Mesenchymal stem cell (in vitro differentiated cells and primary cell): Measurements from ENCODE around the gene ERBB4.
"Not testable (repeated sequence)": the region's sequence is repeated elsewhere in the genome, so short reads cannot be mapped to it uniquely, and the experiment has no call there.

Source experiments
- DNase-seq: peaks from one replicate; pipeline ENCODE4 v3.0.0-alpha.2; 2013
- H2AFZ ChIP-seq: one replicate; pipeline ENCODE4 v1.6.1; 2013; ENCODE audit warnings: low read depth, mild to moderate bottlenecking, control low read depth, inconsistent platforms, low read length, moderate library complexity
- H2AK5ac ChIP-seq: 2 replicates; pipeline ENCODE4 v1.6.1; 2013; ENCODE audit warnings: low read length, moderate library complexity, mild to moderate bottlenecking, inconsistent platforms; ENCODE audit not compliant: severe bottlenecking
- H2BK120ac ChIP-seq: one replicate; pipeline ENCODE4 v1.6.1; 2013; ENCODE audit warnings: low read depth, mild to moderate bottlenecking, inconsistent platforms, low read length, moderate library complexity
- H2BK12ac ChIP-seq, 2 experiments: one replicate each; pipeline ENCODE4 v1.6.1; 2013; ENCODE audit warnings: inconsistent platforms in 2 of 2, low read length in 2 of 2, mild to moderate bottlenecking in 2 of 2, moderate library complexity in 2 of 2, control low read depth in 1 of 2
- H2BK15ac ChIP-seq: one replicate; pipeline ENCODE4 v1.6.1; 2013; ENCODE audit warnings: mild to moderate bottlenecking, low read depth, inconsistent platforms; ENCODE audit not compliant: poor library complexity, severe bottlenecking
- H2BK5ac ChIP-seq: 2 replicates; pipeline ENCODE4 v1.6.1; 2013; ENCODE audit warnings: low read depth, mild to moderate bottlenecking, low read length, control low read depth, inconsistent platforms; ENCODE audit not compliant: poor library complexity, severe bottlenecking
- H3K14ac ChIP-seq, 2 experiments: one replicate each; pipeline ENCODE4 v1.6.1; 2013; ENCODE audit warnings: inconsistent platforms in 2 of 2, low read length in 2 of 2, control low read depth in 1 of 2, mild to moderate bottlenecking in 1 of 2, moderate library complexity in 1 of 2
- H3K18ac ChIP-seq, 2 experiments: one replicate each; pipeline ENCODE4 v1.6.1; 2013; ENCODE audit warnings: inconsistent platforms in 2 of 2, low read length in 2 of 2, control low read depth in 1 of 2, low read depth in 1 of 2, mild to moderate bottlenecking in 1 of 2
- H3K23ac ChIP-seq, 2 experiments: one replicate each; pipeline ENCODE4 v1.6.1; 2013; ENCODE audit warnings: inconsistent platforms in 2 of 2, low read length in 2 of 2, mild to moderate bottlenecking in 2 of 2, moderate library complexity in 2 of 2, control low read depth in 1 of 2
- H3K27ac ChIP-seq: 2 replicates; pipeline ENCODE4 v1.5.1; 2013; ENCODE audit warnings: mild to moderate bottlenecking, moderate library complexity, low read length, control low read depth, inconsistent platforms; ENCODE audit not compliant: poor library complexity, severe bottlenecking
- H3K27me3 ChIP-seq, 2 experiments: 2 replicates each; pipeline versions ENCODE4 v1.6.1 to v1.7.0; 2013; ENCODE audit warnings: low read length in 2 of 2, mild to moderate bottlenecking in 2 of 2, moderate library complexity in 2 of 2, control low read depth in 1 of 2, inconsistent platforms in 1 of 2; ENCODE audit not compliant: control insufficient read depth in 1 of 2, insufficient read depth in 1 of 2
- H3K36me3 ChIP-seq, 2 experiments: 2 replicates each; pipeline versions ENCODE4 v1.6.1 to v1.7.0; 2013; ENCODE audit warnings: low read length in 2 of 2, control low read depth in 1 of 2, inconsistent platforms in 1 of 2, low read depth in 1 of 2, mild to moderate bottlenecking in 1 of 2; ENCODE audit not compliant: insufficient read depth in 2 of 2, control insufficient read depth in 1 of 2
- H3K4ac ChIP-seq, 2 experiments: one replicate each; pipeline ENCODE4 v1.6.1; 2013; ENCODE audit warnings: inconsistent platforms in 2 of 2, low read length in 2 of 2, mild to moderate bottlenecking in 2 of 2, moderate library complexity in 2 of 2, control low read depth in 1 of 2, low read depth in 1 of 2
- H3K4me1 ChIP-seq: 2 replicates; pipeline ENCODE4 v1.6.1; 2013; ENCODE audit warnings: low read depth, low read length, control low read depth; ENCODE audit not compliant: control insufficient read depth, insufficient read depth
- H3K4me2 ChIP-seq: 2 replicates; pipeline ENCODE4 v1.6.1; 2013; ENCODE audit warnings: low read length, mild to moderate bottlenecking, inconsistent platforms; ENCODE audit not compliant: poor library complexity, severe bottlenecking
- H3K4me3 ChIP-seq, 2 experiments: 2 replicates each; pipeline versions ENCODE4 v1.5.1 to v1.7.0; 2013; ENCODE audit warnings: low read length in 2 of 2, mild to moderate bottlenecking in 2 of 2, control low read depth in 1 of 2, low read depth in 1 of 2; ENCODE audit not compliant: insufficient read depth in 1 of 2
- H3K79me1 ChIP-seq: replicated peaks from 2 replicates; pipeline ENCODE4 v1.6.1; 2013; ENCODE audit warnings: mild to moderate bottlenecking, control low read depth, low read length, inconsistent platforms; ENCODE audit not compliant: poor library complexity, severe bottlenecking
- H3K9ac ChIP-seq: 2 replicates; pipeline ENCODE4 v1.7.0; 2013; ENCODE audit warnings: mild to moderate bottlenecking, low read length, moderate library complexity
- H3K9me3 ChIP-seq: 2 replicates; pipeline ENCODE4 v1.7.0; 2013; ENCODE audit warnings: mild to moderate bottlenecking, low read length; ENCODE audit not compliant: control insufficient read depth
- H4K8ac ChIP-seq: one replicate; pipeline ENCODE4 v1.6.1; 2013; ENCODE audit warnings: inconsistent platforms, mild to moderate bottlenecking, low read length, moderate library complexity
- H4K91ac ChIP-seq: one replicate; pipeline ENCODE4 v1.6.1; 2013; ENCODE audit warnings: mild to moderate bottlenecking, low read length, inconsistent platforms
- WGBS: methylation state at CpG from one replicate; pipeline ENCODE4 v1.1.7; 2013; ENCODE audit warnings: mixed read lengths; 5-methylcytosine and 5-hydroxymethylcytosine counted together

Gene ERBB4

DNA sequence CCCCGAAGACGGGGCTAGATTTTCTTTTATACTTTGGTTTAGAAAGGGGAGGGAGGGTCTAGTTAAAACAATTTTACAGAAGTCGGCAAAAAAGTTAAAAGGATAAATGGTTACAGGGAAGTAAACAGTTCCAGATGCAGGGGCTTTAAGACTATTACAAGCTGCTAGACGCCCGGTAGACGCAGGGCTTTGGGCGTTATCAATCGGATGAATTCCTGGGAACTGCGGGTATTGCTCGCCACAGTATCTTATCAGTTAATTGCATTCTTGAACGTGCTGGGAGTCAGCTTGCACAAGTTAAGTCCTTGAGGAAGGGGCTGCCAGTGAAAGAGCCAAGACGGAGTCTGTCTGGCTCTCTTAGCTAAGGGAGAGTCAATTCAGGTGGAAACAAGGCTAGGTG, 946.6 kb downstream of the ERBB4 start:
- not testable (repeated sequence) for H2BK12ac ChIP-seq, H3K18ac ChIP-seq, H2BK120ac ChIP-seq, H3K4ac ChIP-seq, H3K9ac ChIP-seq, H2AFZ ChIP-seq, H4K8ac ChIP-seq, DNase-seq, H2AK5ac ChIP-seq, H3K4me3 ChIP-seq, H2BK5ac ChIP-seq, H4K91ac ChIP-seq, H3K14ac ChIP-seq, H3K4me2 ChIP-seq, H3K27ac ChIP-seq, H2BK15ac ChIP-seq, H3K79me1 ChIP-seq, H3K4me1 ChIP-seq, H3K27me3 ChIP-seq, H3K23ac ChIP-seq, H3K36me3 ChIP-seq, H3K9me3 ChIP-seq
- 16% methylated on average over 12 of the region's 12 CpGs for WGBS

DNA sequence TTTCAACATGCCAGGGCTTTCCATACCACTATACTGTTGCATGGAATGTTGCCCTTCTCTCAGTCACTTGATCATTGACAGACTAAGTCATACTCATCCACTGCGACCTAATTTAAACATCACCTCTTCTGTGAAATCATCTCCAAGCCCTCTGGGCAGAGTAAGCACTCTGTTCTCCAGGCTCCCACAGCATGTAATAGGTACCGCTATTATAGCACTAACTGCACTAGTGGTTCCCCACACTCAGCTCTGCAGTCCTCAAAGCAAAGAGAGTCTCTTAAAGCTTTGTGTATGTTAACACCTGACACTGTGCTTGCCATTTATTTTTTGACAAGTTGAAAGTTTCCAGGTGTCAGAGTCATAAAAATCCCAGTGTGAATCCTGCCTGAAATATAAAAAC, 947.2 kb downstream of the ERBB4 start:
- no peak overlapping the region for H2AFZ ChIP-seq
- peaks cover 4% of the 10 kb centered on the region for H3K9me3 ChIP-seq
- H2AK5ac ChIP-seq = no peak overlapping the region
- H3K18ac ChIP-seq = no peak overlapping the region
- H3K36me3 ChIP-seq = no peaks in the 10 kb centered on the region
- H2BK120ac ChIP-seq = no peak overlapping the region
- DNase-seq = no peak
- no peak overlapping the region for H2BK15ac ChIP-seq
- no peak overlapping the region for H4K8ac ChIP-seq
- no peak overlapping the region for H2BK5ac ChIP-seq
- H3K27ac ChIP-seq = no peak overlapping the region
- H3K9ac ChIP-seq = no peak overlapping the region
- H3K79me1 ChIP-seq = no peaks in the 10 kb centered on the region
- no peak overlapping the region for H3K4ac ChIP-seq
- no peak overlapping the region for H3K23ac ChIP-seq
- no peaks in the 10 kb centered on the region for H3K4me1 ChIP-seq
- WGBS = 90% methylated on average over 2 of the region's 2 CpGs
- no peak overlapping the region for H2BK12ac ChIP-seq
- H4K91ac ChIP-seq = no peak overlapping the region
- no peak overlapping the region for H3K14ac ChIP-seq
- no peak overlapping the region for H3K4me2 ChIP-seq
- no peak overlapping the region for H3K4me3 ChIP-seq
- no peaks in the 10 kb centered on the region for H3K27me3 ChIP-seq

DNA sequence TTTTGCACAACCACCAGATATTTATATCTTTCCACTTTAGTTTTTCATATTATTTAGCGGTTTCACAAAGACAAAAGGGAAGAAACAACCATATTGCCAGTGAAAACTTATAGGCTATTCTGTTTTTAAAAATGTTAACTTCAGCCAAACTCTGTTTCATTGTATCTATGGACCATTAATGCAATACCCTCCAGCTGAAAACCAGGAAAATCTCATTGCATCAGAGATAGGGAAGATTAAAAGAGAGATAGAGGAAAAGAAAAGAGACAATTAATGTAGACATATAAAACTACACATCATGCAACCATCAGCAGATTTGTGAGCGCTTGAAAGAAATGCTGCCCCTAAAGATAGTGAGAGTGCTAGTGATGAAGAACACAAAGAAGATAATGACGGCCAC, 970.2 kb downstream of the ERBB4 start:
- Histone ChIP-seq H3K27ac (no peak overlapping the region), H3K79me1 (no peaks in the 10 kb centered on the region), H4K91ac (no peak overlapping the region), H3K36me3 (no peaks in the 10 kb centered on the region), H3K9ac (no peak overlapping the region), H3K4me2 (no peak overlapping the region), H3K18ac (no peak overlapping the region), H2BK12ac (no peak overlapping the region), H3K14ac (no peak overlapping the region), H3K4me3 (no peak overlapping the region), H3K27me3 (no peaks in the 10 kb centered on the region), H2AK5ac (no peak overlapping the region), H2AFZ (no peak overlapping the region), H3K23ac (no peak overlapping the region), H2BK15ac (no peak overlapping the region), H2BK5ac (no peak overlapping the region), H2BK120ac (no peak overlapping the region), H4K8ac (no peak overlapping the region), H3K4ac (no peak overlapping the region), H3K9me3 (peaks cover 25% of the 10 kb centered on the region), H3K4me1 (no peaks in the 10 kb centered on the region)
- 100% methylated on average over 1 of the region's 3 CpGs for WGBS
- no peak for DNase-seq

DNA sequence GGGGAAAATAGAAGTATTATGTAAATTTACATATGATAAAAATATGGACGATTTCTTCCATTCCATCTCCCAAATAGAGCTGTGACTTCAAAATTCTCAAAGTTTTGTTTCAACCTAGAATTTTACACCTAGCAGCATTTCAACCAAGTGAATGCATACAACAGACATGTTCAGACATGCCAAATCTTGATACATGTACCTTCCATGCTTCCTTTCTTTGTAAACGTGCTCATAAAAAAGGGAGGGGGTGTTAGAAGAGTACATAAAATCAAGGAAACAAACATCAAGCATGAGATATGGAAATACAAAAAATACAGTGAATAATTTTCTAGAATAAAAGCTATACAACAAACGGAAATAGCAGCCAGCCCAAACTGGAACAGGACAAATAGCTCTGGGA, 974.2 kb downstream of the ERBB4 start:
- no peak overlapping the region for H3K4me3 ChIP-seq
- no peak overlapping the region for H3K4ac ChIP-seq
- 93% methylated on average over 2 of the region's 3 CpGs for WGBS
- H3K79me1 ChIP-seq = no peaks in the 10 kb centered on the region
- H3K23ac ChIP-seq = no peak overlapping the region
- no peak overlapping the region for H2BK15ac ChIP-seq
- no peak overlapping the region for H2BK120ac ChIP-seq
- peaks cover 18% of the 10 kb centered on the region for H3K9me3 ChIP-seq
- no peak overlapping the region for H2BK12ac ChIP-seq
- H4K91ac ChIP-seq = no peak overlapping the region
- DNase-seq = no peak
- H3K27ac ChIP-seq = no peak overlapping the region
- H2BK5ac ChIP-seq = no peak overlapping the region
- no peak overlapping the region for H3K14ac ChIP-seq
- H3K9ac ChIP-seq = no peak overlapping the region
- no peak overlapping the region for H3K18ac ChIP-seq
- no peaks in the 10 kb centered on the region for H3K36me3 ChIP-seq
- H3K4me1 ChIP-seq = no peaks in the 10 kb centered on the region
- H3K4me2 ChIP-seq = no peak overlapping the region
- H3K27me3 ChIP-seq = no peaks in the 10 kb centered on the region
- H2AK5ac ChIP-seq = no peak overlapping the region
- H4K8ac ChIP-seq = no peak overlapping the region
- no peak overlapping the region for H2AFZ ChIP-seq
